Large intestine (tissue), 3 donors: Measurements from ENCODE around the gene ADGRV1. TPM values are rescaled to one million over a fixed set of nuclear protein-coding genes. Genes with fewer than 3 reads are reported as not detected.

Source experiments
- DNase-seq, 2 donors: peaks; one replicate each; pipeline versions ENCODE4 v3.0.0 to v3.0.0-alpha.2; 2013
- H3K27ac ChIP-seq: one replicate; pipeline ENCODE4 v1.5.1; 2013; ENCODE audit warnings: low read length
- H3K27me3 ChIP-seq: 2 replicates; pipeline ENCODE4 v1.6.1; 2013; ENCODE audit warnings: low read length; ENCODE audit not compliant: control insufficient read depth, insufficient read depth
- H3K36me3 ChIP-seq: 2 replicates; pipeline ENCODE4 v1.6.1; 2013; ENCODE audit warnings: low read length; ENCODE audit not compliant: control insufficient read depth, insufficient read depth
- H3K4me1 ChIP-seq: one replicate; pipeline ENCODE4 v1.6.1; 2013; ENCODE audit warnings: low read length; ENCODE audit not compliant: control insufficient read depth, insufficient read depth
- H3K4me3 ChIP-seq: one replicate; pipeline ENCODE4 v1.5.1; 2013; ENCODE audit warnings: low read length
- H3K9me3 ChIP-seq: one replicate; pipeline ENCODE4 v1.6.1; 2013; ENCODE audit warnings: mild to moderate bottlenecking, low read depth, low read length, moderate library complexity; ENCODE audit not compliant: control insufficient read depth
- WGBS: methylation state at CpG from one replicate; pipeline ENCODE4 v1.1.5; 2013; ENCODE audit warnings: low lambda C conversion rate; ENCODE audit not compliant: insufficient coverage; 5-methylcytosine and 5-hydroxymethylcytosine counted together
- polyA plus RNA-seq: library from polyadenylated mRNA; unstranded; fragments of 120-200 nt; gene quantifications from one replicate; pipeline ENCODE4 v1.2.1, GENCODE V29; 2013

ADGRV1 gene
- polyA plus RNA-seq, 1 donor = 3.0 TPM

DNA sequence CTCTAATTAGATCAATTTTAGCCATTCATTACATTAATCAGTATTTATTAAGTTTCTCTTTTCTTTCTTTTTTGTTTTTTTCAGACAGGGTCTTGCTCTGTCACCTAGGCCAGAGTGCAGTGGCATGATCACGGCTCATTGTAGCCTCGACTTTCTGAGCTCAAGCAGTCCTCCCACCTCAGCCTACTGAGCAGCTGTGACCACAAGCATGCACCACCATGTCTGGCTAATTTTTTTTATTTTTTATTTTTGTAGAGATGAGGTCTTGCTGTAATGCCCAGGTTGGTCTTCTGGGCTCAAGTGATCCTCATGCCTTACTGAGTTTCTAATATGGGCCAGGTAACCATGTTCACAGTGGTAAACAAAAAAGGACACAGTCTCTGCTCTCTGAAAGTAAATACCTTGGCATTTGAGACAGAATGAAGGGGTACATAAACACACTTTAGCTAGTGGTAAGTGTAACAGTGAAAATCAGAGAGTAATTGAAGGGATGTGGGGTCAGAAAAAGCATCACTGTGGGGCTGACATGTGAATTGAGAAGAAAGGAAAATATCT lies 336.3 kb downstream of the ADGRV1 start:
- H3K36me3 ChIP-seq = no peaks in the 10 kb centered on the region
- peaks cover 13% of the 10 kb centered on the region for H3K4me1 ChIP-seq
- H3K27ac ChIP-seq = no peak overlapping the region
- 100% methylated on average over 1 of the region's 2 CpGs for WGBS
- no peak overlapping the region for H3K4me3 ChIP-seq
- H3K9me3 ChIP-seq = no peaks in the 10 kb centered on the region
- no peak for DNase-seq
- no peaks in the 10 kb centered on the region for H3K27me3 ChIP-seq

DNA sequence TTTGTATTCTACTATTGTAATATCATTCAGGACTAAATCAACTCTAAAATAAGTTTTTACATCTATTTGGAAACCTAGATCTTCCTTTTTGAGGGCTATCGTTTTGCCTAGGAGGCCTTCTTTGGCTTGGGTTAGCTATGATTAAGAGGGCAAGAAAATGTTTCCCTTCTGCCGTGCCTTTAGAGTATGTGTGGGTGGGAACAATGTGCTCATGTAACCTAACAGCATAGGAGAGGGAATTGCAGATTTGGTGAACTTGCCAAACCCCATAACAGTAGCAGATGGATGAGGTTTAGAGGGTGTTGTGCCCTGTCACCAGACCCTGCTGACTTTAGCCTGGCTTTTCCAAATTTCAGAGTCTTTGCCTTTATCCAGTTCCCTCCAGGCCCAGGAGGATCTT lies 339.0 kb downstream of the ADGRV1 start:
- WGBS = no CpG with 5 or more reads among the region's 2 CpGs
- no peaks in the 10 kb centered on the region for H3K9me3 ChIP-seq
- no peaks in the 10 kb centered on the region for H3K36me3 ChIP-seq
- H3K4me3 ChIP-seq = no peak overlapping the region
- H3K27ac ChIP-seq = no peak overlapping the region
- no peaks in the 10 kb centered on the region for H3K27me3 ChIP-seq
- peaks cover 28% of the 10 kb centered on the region for H3K4me1 ChIP-seq
- no peak for DNase-seq

- no peaks in the 10 kb centered on the region for H3K9me3 ChIP-seq
- WGBS = no CpG with 5 or more reads among the region's 4 CpGs
- no peaks in the 10 kb centered on the region for H3K27me3 ChIP-seq
- H3K4me3 ChIP-seq = no peak overlapping the region
- H3K36me3 ChIP-seq = no peaks in the 10 kb centered on the region
- peak overlapping the region; percentile 39 for H3K27ac ChIP-seq
- no peak for DNase-seq
- H3K4me1 ChIP-seq = peaks cover 28% of the 10 kb centered on the region
These were observed 339.9 kb downstream of the ADGRV1 start for GRCh38 chr5:90898326-90899013.

- Histone ChIP-seq H3K4me3 (no peak overlapping the region), H3K9me3 (no peaks in the 10 kb centered on the region), H3K36me3 (no peaks in the 10 kb centered on the region), H3K27me3 (no peaks in the 10 kb centered on the region), H3K4me1 (peaks cover 28% of the 10 kb centered on the region), H3K27ac (peak overlapping the region; percentile 47)
- DNase-seq = peak in 1 of 2 donors; percentile 63
- WGBS = 31% methylated on average over 2 of the region's 2 CpGs
These were observed 340.5 kb downstream of the ADGRV1 start for GRCh38 chr5:90899014-90899604.

GRCh38 chr5:90901261-90901660 lies 342.7 kb downstream of the ADGRV1 start:
- H3K27ac ChIP-seq = no peak overlapping the region
- H3K4me3 ChIP-seq = no peak overlapping the region
- peaks cover 28% of the 10 kb centered on the region for H3K4me1 ChIP-seq
- H3K36me3 ChIP-seq = no peaks in the 10 kb centered on the region
- H3K27me3 ChIP-seq = no peaks in the 10 kb centered on the region
- peak; percentile 69 to 80 for DNase-seq
- no peaks in the 10 kb centered on the region for H3K9me3 ChIP-seq

- 62% methylated on average over 2 of the region's 4 CpGs for WGBS
- no peaks in the 10 kb centered on the region for H3K27me3 ChIP-seq
These were observed 343.6 kb downstream of the ADGRV1 start for GRCh38 chr5:90902170-90902569.

GRCh38 chr5:90902651-90903386 lies 344.2 kb downstream of the ADGRV1 start:
- Histone ChIP-seq H3K36me3 (no peaks in the 10 kb centered on the region), H3K4me1 (peaks cover 28% of the 10 kb centered on the region), H3K9me3 (no peaks in the 10 kb centered on the region), H3K27ac (no peak overlapping the region), H3K27me3 (no peaks in the 10 kb centered on the region), H3K4me3 (no peak overlapping the region)
- 100% methylated on average over 1 of the region's 6 CpGs for WGBS
- no peak for DNase-seq

More at GRCh38 chr5:90902170-90902569, 343.6 kb downstream of the ADGRV1 start:
- H3K9me3 ChIP-seq = no peaks in the 10 kb centered on the region
- no peak overlapping the region for H3K27ac ChIP-seq
- no peak overlapping the region for H3K4me3 ChIP-seq
- peaks cover 28% of the 10 kb centered on the region for H3K4me1 ChIP-seq
- DNase-seq = no peak
- no peaks in the 10 kb centered on the region for H3K36me3 ChIP-seq

- WGBS = 80% methylated on average over 1 of the region's 3 CpGs
- Histone ChIP-seq H3K27ac (no peak overlapping the region), H3K9me3 (no peaks in the 10 kb centered on the region), H3K4me1 (no peaks in the 10 kb centered on the region), H3K4me3 (no peak overlapping the region), H3K36me3 (no peaks in the 10 kb centered on the region), H3K27me3 (no peaks in the 10 kb centered on the region)
- DNase-seq = no peak
These were observed 350.5 kb downstream of the ADGRV1 start for GRCh38 chr5:90909101-90909503.

DNA sequence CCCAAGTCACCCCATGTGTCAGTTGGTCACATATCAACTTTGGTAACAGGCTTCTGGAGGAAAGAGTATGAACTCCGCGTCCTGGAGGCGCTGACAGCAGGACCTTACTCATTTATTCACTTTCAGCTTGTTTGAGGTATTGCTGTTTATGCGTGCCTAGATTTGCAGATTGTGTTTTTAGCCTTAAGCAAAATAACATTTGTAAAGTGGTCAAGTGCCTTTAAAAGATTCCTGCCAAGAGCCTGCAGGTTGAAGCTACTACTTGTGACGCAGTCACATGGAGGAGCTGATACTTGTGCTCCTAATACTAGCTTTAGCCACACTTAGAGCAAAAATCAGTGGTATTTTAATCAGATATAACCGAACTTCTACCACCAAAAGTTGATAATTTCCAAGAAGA lies 351.3 kb downstream of the ADGRV1 start:
- DNase-seq = no peak
- Histone ChIP-seq H3K4me3 (no peak overlapping the region), H3K36me3 (no peaks in the 10 kb centered on the region), H3K4me1 (no peaks in the 10 kb centered on the region), H3K27me3 (no peaks in the 10 kb centered on the region), H3K9me3 (no peaks in the 10 kb centered on the region), H3K27ac (no peak overlapping the region)
- no CpG with 5 or more reads among the region's 6 CpGs for WGBS

DNA sequence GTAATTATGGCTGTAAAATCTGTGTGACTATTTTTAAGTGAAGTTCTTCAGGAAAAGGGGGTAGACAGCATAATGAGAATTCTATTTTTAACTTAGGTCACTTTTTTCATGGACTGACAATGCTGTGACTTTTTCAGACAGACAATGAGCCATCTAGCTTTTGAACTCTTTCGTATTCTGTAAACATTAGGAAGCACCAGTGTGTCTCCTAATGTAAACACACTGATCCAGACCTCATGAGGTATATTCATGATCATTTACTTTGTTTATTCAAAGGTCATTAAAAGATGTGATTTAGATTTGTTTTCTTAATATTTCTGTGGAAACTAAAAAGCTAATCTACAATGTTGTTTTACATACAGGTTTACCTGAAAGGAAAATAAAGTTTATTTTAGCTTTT lies 352.6 kb downstream of the ADGRV1 start:
- no peaks in the 10 kb centered on the region for H3K36me3 ChIP-seq
- H3K4me3 ChIP-seq = no peak overlapping the region
- no peaks in the 10 kb centered on the region for H3K4me1 ChIP-seq
- no peak for DNase-seq
- 67% methylated on average over 1 of the region's 1 CpG for WGBS
- no peaks in the 10 kb centered on the region for H3K27me3 ChIP-seq
- H3K9me3 ChIP-seq = no peaks in the 10 kb centered on the region
- no peak overlapping the region for H3K27ac ChIP-seq
